ENCODE results near the gene FHAD1. TPM values are rescaled to one million over a fixed set of nuclear protein-coding genes. Genes with fewer than 3 reads are reported as not detected.
"Not testable (repeated sequence)": the region's sequence is repeated elsewhere in the genome, so short reads cannot be mapped to it uniquely, and the experiment has no call there.

FHAD1 gene
- total and polyA plus RNA-seq, 9 donors = 0.82 to 2.1 (median 1.3) TPM

GRCh38 chr1:15433471-15433870, 186.4 kb downstream of the FHAD1 start:
- Histone ChIP-seq H3K4me1 (ENCODE audit: control insufficient read depth, insufficient read depth, low read length) (peaks cover 29% of the 10 kb centered on the region), H3K27ac (ENCODE audit: low read length) (peak overlapping the region; percentile 80), H3K9me3 (replicated peaks; ENCODE audit: control insufficient read depth, low read depth, low read length) (no peaks in the 10 kb centered on the region), H3K36me3 (ENCODE audit: control insufficient read depth, insufficient read depth, low read length) (peaks cover 9% of the 10 kb centered on the region), H3K4me3 (ENCODE audit: low read length) (no peak overlapping the region), H3K27me3 (ENCODE audit: control insufficient read depth, insufficient read depth, low read length) (no peaks in the 10 kb centered on the region)
- no peak for DNase-seq
- 71% methylated on average over 5 of the region's 9 CpGs for WGBS (ENCODE audit: insufficient coverage)

GRCh38 chr1:15434739-15435138, 187.7 kb downstream of the FHAD1 start:
- not testable (repeated sequence) for H3K9me3 ChIP-seq (replicated peaks; ENCODE audit: control insufficient read depth, low read depth, low read length); H3K27me3 ChIP-seq (ENCODE audit: control insufficient read depth, insufficient read depth, low read length)
- WGBS (ENCODE audit: insufficient coverage) = 50% methylated on average over 5 of the region's 8 CpGs

GRCh38 chr1:15435239-15436077, 188.4 kb downstream of the FHAD1 start:
- no peak for DNase-seq
- no peak overlapping the region for H3K4me3 ChIP-seq (ENCODE audit: low read length)
- H3K9me3 ChIP-seq (replicated peaks; ENCODE audit: control insufficient read depth, low read depth, low read length) = no peaks in the 10 kb centered on the region
- no peaks in the 10 kb centered on the region for H3K36me3 ChIP-seq (ENCODE audit: control insufficient read depth, insufficient read depth, low read length)
- peaks cover 29% of the 10 kb centered on the region for H3K4me1 ChIP-seq (ENCODE audit: control insufficient read depth, insufficient read depth, low read length)
- H3K27me3 ChIP-seq (ENCODE audit: control insufficient read depth, insufficient read depth, low read length) = no peaks in the 10 kb centered on the region
- H3K27ac ChIP-seq (ENCODE audit: low read length) = no peak overlapping the region
- 91% methylated on average over 13 of the region's 17 CpGs for WGBS (ENCODE audit: insufficient coverage)

More at GRCh38 chr1:15434739-15435138, 187.7 kb downstream of the FHAD1 start:
- DNase-seq; H3K36me3 ChIP-seq (ENCODE audit: control insufficient read depth, insufficient read depth, low read length); H3K27ac ChIP-seq (ENCODE audit: low read length); H3K4me3 ChIP-seq (ENCODE audit: low read length): not testable (repeated sequence)
- H3K4me1 ChIP-seq (ENCODE audit: control insufficient read depth, insufficient read depth, low read length) = peaks cover 29% of the 10 kb centered on the region

GRCh38 chr1:15436881-15437442, 189.9 kb downstream of the FHAD1 start:
- Histone ChIP-seq H3K4me1 (ENCODE audit: control insufficient read depth, insufficient read depth, low read length) (peaks cover 17% of the 10 kb centered on the region), H3K27me3 (ENCODE audit: control insufficient read depth, insufficient read depth, low read length) (no peaks in the 10 kb centered on the region), H3K4me3 (ENCODE audit: low read length) (no peak overlapping the region), H3K36me3 (ENCODE audit: control insufficient read depth, insufficient read depth, low read length) (no peaks in the 10 kb centered on the region), H3K27ac (ENCODE audit: low read length) (no peak overlapping the region), H3K9me3 (replicated peaks; ENCODE audit: control insufficient read depth, low read depth, low read length) (no peaks in the 10 kb centered on the region)
- 88% methylated on average over 6 of the region's 6 CpGs for WGBS (ENCODE audit: insufficient coverage)
- no peak for DNase-seq

- H3K4me1 ChIP-seq (ENCODE audit: control insufficient read depth, insufficient read depth, low read length) = peaks cover under 1% of the 10 kb centered on the region
- H3K36me3 ChIP-seq (ENCODE audit: control insufficient read depth, insufficient read depth, low read length) = no peaks in the 10 kb centered on the region
- H3K4me3 ChIP-seq (ENCODE audit: low read length) = no peak overlapping the region
- no peaks in the 10 kb centered on the region for H3K9me3 ChIP-seq (replicated peaks; ENCODE audit: control insufficient read depth, low read depth, low read length)
- WGBS (ENCODE audit: insufficient coverage) = 90% methylated on average over 10 of the region's 14 CpGs
- DNase-seq = no peak
- H3K27ac ChIP-seq (ENCODE audit: low read length) = no peak overlapping the region
- no peaks in the 10 kb centered on the region for H3K27me3 ChIP-seq (ENCODE audit: control insufficient read depth, insufficient read depth, low read length)
These were observed 192.3 kb downstream of the FHAD1 start for GRCh38 chr1:15439325-15439724.

DNA sequence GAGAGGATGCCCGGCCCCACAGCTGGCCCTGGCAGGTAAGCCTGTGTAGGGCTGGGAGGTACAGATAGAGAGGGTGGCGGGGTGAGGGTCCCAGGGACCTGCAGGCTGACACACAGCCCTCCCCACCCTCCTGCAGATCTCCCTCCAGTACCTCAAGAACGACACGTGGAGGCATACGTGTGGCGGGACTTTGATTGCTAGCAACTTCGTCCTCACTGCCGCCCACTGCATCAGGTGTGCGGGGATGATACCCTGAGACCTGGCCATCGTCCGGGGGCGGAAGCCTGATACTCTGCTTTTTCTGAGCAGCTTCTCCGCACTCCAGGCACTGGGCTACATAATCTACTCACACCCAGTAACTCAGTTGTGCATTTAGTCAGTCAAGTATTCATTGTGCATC, 193.3 kb downstream of the FHAD1 start:
- WGBS (ENCODE audit: insufficient coverage) = 75% methylated on average over 8 of the region's 13 CpGs
- no peak for DNase-seq

GRCh38 chr1:15441247-15441646, 194.2 kb downstream of the FHAD1 start:
- Histone ChIP-seq H3K4me3 (ENCODE audit: low read length) (no peak overlapping the region), H3K9me3 (replicated peaks; ENCODE audit: control insufficient read depth, low read depth, low read length) (no peaks in the 10 kb centered on the region), H3K4me1 (ENCODE audit: control insufficient read depth, insufficient read depth, low read length) (peaks cover 4% of the 10 kb centered on the region), H3K27ac (ENCODE audit: low read length) (no peak overlapping the region), H3K36me3 (ENCODE audit: control insufficient read depth, insufficient read depth, low read length) (no peaks in the 10 kb centered on the region), H3K27me3 (ENCODE audit: control insufficient read depth, insufficient read depth, low read length) (no peaks in the 10 kb centered on the region)
- 76% methylated on average over 5 of the region's 6 CpGs for WGBS (ENCODE audit: insufficient coverage)
- DNase-seq = no peak

More for the DNA sequence above, 193.3 kb downstream of the FHAD1 start:
- Histone ChIP-seq H3K27ac (ENCODE audit: low read length) (no peak overlapping the region), H3K9me3 (replicated peaks; ENCODE audit: control insufficient read depth, low read depth, low read length) (no peaks in the 10 kb centered on the region), H3K27me3 (ENCODE audit: control insufficient read depth, insufficient read depth, low read length) (no peaks in the 10 kb centered on the region), H3K36me3 (ENCODE audit: control insufficient read depth, insufficient read depth, low read length) (no peaks in the 10 kb centered on the region), H3K4me3 (ENCODE audit: low read length) (no peak overlapping the region), H3K4me1 (ENCODE audit: control insufficient read depth, insufficient read depth, low read length) (peaks cover 4% of the 10 kb centered on the region)

DNA sequence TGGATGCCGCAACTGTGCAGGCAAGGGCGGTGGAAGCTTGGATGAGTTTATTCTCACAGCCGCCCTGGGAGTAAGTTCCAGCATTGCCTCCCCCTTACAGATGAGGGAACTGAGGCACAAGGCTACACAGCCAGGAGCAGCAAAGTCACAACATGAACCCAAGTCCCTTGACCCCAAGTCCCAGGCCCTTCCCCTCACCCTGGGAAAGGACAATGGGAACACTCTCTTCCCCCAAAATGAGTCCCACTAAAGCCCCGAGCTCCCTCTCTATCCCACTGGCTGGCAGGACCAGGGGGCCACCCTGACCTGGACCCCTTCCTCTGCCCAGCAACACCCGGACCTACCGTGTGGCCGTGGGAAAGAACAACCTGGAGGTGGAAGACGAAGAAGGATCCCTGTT, 195.1 kb downstream of the FHAD1 start:
- H3K9me3 ChIP-seq (replicated peaks; ENCODE audit: control insufficient read depth, low read depth, low read length) = no peaks in the 10 kb centered on the region
- peaks cover 4% of the 10 kb centered on the region for H3K27me3 ChIP-seq (ENCODE audit: control insufficient read depth, insufficient read depth, low read length)
- no peak overlapping the region for H3K4me3 ChIP-seq (ENCODE audit: low read length)
- DNase-seq = no peak
- no peaks in the 10 kb centered on the region for H3K36me3 ChIP-seq (ENCODE audit: control insufficient read depth, insufficient read depth, low read length)
- peaks cover 4% of the 10 kb centered on the region for H3K4me1 ChIP-seq (ENCODE audit: control insufficient read depth, insufficient read depth, low read length)
- no peak overlapping the region for H3K27ac ChIP-seq (ENCODE audit: low read length)
- 67% methylated on average over 4 of the region's 8 CpGs for WGBS (ENCODE audit: insufficient coverage)

- no peak overlapping the region for H3K27ac ChIP-seq (ENCODE audit: low read length)
- peaks cover 4% of the 10 kb centered on the region for H3K4me1 ChIP-seq (ENCODE audit: control insufficient read depth, insufficient read depth, low read length)
- DNase-seq = no peak
- no peaks in the 10 kb centered on the region for H3K9me3 ChIP-seq (replicated peaks; ENCODE audit: control insufficient read depth, low read depth, low read length)
- H3K4me3 ChIP-seq (ENCODE audit: low read length) = no peak overlapping the region
- WGBS (ENCODE audit: insufficient coverage) = 95% methylated on average over 3 of the region's 5 CpGs
- H3K36me3 ChIP-seq (ENCODE audit: control insufficient read depth, insufficient read depth, low read length) = no peaks in the 10 kb centered on the region
- H3K27me3 ChIP-seq (ENCODE audit: control insufficient read depth, insufficient read depth, low read length) = peaks cover 4% of the 10 kb centered on the region
These were observed 195.7 kb downstream of the FHAD1 start for GRCh38 chr1:15442759-15443158.

- WGBS (ENCODE audit: insufficient coverage) = 55% methylated on average over 4 of the region's 5 CpGs
These were observed 196.3 kb downstream of the FHAD1 start for GRCh38 chr1:15443281-15443680.

More at GRCh38 chr1:15443281-15443680, 196.3 kb downstream of the FHAD1 start:
- Histone ChIP-seq H3K9me3 (replicated peaks; ENCODE audit: control insufficient read depth, low read depth, low read length) (no peaks in the 10 kb centered on the region), H3K36me3 (ENCODE audit: control insufficient read depth, insufficient read depth, low read length) (no peaks in the 10 kb centered on the region), H3K4me1 (ENCODE audit: control insufficient read depth, insufficient read depth, low read length) (peaks cover 4% of the 10 kb centered on the region), H3K27me3 (ENCODE audit: control insufficient read depth, insufficient read depth, low read length) (peaks cover 4% of the 10 kb centered on the region), H3K4me3 (ENCODE audit: low read length) (no peak overlapping the region), H3K27ac (ENCODE audit: low read length) (no peak overlapping the region)
- no peak for DNase-seq
